GM12874 (cell line): ENCODE measurements around the gene PDE1C.

Experiments used
- TF ChIP-seq, protein P1 (sequence below): IDR thresholded peaks from 2 replicates; pipeline ENCODE4 v1.5.1; 2011; ENCODE audit warnings: low read depth, mild to moderate bottlenecking, control low read depth, low read length, moderate library complexity; ENCODE audit not compliant: insufficient read depth

The PDE1C gene

DNA sequence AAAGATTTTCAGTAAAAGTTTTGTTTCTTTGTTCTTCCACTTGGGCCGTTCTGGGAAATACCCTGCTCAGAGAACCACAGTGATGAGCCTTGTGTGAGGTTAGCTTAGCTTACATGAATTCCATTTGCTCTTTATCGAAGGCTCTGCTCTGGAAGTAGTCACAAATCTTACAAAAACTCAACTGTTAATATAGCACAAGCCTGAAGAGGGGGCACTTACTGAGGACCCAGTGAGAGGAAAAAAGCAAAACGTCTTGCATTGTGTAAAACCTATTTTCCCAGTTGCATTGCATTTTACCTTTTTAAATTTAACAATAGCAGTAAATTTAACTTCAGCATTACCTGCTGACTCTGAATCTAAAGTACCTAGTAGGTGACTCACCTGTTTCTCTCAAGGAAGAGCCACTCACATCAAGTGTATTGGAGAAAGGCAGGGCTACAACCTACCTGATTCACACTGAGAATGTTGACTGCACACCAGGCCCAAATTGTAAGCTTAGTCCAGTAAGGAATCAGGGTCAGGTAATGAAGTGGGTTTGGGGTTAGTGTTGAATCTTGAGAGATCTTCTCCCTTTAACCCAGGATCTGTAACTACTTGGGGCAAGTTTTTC lies 340.9 kb downstream of the PDE1C start:
- TF ChIP-seq, protein P1, sequence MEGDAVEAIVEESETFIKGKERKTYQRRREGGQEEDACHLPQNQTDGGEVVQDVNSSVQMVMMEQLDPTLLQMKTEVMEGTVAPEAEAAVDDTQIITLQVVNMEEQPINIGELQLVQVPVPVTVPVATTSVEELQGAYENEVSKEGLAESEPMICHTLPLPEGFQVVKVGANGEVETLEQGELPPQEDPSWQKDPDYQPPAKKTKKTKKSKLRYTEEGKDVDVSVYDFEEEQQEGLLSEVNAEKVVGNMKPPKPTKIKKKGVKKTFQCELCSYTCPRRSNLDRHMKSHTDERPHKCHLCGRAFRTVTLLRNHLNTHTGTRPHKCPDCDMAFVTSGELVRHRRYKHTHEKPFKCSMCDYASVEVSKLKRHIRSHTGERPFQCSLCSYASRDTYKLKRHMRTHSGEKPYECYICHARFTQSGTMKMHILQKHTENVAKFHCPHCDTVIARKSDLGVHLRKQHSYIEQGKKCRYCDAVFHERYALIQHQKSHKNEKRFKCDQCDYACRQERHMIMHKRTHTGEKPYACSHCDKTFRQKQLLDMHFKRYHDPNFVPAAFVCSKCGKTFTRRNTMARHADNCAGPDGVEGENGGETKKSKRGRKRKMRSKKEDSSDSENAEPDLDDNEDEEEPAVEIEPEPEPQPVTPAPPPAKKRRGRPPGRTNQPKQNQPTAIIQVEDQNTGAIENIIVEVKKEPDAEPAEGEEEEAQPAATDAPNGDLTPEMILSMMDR, result 0 out of 2 replicates have a peak, but pooled peaks have one; percentile 6

GRCh38 chr7:31724696-31725095 lies 345.5 kb downstream of the PDE1C start:
- TF ChIP-seq, protein P1, result no peak

DNA sequence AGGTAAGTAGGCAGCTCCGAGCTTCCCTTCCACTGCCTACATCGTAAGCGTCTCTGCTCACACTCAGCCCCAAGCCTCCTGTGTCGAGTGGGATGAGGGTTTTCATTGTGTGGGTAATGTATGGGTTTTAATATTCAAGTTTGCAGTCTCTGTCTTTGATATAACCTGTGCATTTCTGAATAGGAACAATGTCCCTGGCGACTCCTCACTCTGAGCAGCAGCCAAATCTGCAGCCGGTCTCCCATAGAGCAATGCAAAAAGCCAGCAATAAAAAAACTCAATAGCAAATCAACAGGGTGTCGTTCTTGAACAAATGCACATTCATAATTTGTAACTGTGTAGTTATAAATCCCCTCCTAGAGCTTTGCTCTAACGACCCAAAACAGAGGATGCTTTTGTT lies 349.8 kb downstream of the PDE1C start:
- TF ChIP-seq, protein P1, result no peak

DNA sequence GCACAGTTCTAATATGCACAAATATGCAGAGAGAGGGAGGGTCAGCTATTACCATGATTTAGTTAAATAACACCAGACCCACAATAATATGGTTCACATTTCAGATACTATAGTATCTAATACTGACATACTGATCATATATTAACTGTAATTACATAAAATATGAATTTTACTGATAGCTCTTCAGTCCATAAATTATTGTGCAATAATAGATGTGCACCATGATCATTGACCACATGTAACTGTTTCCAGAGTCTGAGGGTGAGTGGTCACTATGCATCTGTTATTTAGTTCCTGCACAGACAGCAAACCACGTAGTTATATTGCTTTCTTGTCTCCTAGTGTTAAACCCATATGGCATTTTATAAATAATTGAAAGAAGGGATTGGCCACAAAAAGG lies 353.9 kb downstream of the PDE1C start:
- TF ChIP-seq, protein P1, result no peak

- TF ChIP-seq, protein P1, result no peak
Measured at GRCh38 chr7:31710171-31710570, 360.0 kb downstream of the PDE1C start.

DNA sequence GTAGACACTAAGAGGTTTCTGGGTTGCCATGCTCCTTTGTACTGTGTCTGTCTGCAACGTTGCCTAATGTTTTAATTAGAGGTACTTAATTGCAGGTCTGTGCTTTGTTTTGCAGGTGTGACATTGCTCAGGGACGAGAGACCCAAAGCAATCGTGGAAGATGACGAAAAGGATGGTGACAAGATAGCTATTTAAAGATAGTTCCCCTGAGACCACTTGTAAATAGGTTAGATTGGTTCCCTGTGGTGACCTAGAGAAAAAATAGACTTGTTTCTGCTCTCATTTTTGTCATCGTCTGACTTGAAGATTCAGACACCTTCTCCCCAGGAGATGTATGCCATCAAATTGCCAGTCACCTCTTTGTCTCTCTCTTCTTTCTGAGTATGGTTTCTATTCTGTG lies 363.1 kb downstream of the PDE1C start:
- TF ChIP-seq, protein P1, result no peak

DNA sequence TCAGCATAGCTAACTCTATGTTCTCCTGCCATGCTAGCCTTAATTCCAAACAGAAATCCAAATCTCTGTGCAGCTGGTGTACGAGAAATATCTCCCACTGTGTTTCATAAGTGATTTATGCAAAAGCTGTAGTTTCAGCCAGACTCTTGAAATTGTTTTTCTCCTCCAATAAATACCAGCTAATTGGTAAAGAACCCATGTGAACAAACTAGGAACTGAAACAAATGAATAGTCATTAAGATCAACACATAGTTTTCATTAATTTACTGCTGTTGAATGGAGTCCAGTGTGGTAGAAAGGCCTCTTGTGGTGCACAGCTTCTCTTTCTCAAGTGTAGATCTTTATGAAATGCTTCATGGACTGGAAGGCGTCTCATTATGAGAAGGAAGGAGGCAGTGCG lies 364.8 kb downstream of the PDE1C start:
- TF ChIP-seq, protein P1, result no peak
